ENCODE data around the gene LAMA5. TPM values are rescaled to one million over a fixed set of nuclear protein-coding genes. Genes with fewer than 3 reads are reported as not detected.

Gene LAMA5
- total RNA-seq, 1 donor from 2014 or later, result 14.1 TPM

DNA sequence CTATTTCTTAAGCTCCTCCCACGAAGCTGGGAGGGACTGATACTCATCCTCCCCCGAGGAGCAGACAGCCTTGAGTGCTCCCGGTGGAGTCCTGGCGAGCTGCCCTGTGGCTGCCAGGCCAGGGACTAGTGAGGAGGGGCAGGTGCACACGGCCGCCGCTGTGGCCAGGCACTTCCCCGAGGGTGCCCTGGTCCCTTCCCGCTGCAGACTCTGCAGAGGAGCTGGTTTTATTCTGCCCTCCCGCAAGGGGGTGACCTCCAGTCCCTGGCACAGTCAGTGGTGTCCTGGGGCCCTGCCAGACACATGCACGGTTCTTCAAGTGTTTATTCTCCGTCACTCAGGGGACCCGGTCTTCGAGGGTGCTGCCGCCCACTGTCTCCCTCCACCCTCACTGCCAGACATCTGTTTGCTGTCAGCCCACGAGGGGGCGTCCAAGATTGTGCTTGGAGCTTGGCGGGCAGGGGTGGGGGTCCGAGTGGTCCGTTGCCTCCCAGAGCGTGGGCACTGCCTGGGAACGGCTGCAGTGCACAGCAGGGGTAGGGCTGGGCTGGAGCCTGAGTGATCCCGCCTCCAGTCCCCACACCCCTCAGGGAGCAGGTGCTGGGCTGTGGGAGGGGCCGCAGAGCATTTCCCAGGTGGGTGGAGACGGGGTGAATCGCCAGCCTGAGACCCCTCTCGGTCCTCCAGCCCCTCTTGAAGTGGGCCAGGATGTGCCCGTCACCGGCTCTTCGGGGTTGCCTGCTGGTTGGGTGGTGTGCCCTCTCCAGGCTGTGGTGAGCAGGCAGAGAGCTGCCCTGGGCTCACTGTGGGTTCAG lies 43.0 kb upstream of the LAMA5 start:
- Histone ChIP-seq H3K4me3 (ENCODE audit: low read length in 3 of 3) (peak overlapping the region in 1 of 3 donors; percentile 14), H3K9me3 (ENCODE audit: control insufficient read depth in 3 of 3, low read length in 3 of 3) (no peaks in the 10 kb centered on the region), H3K4me1 (ENCODE audit: control insufficient read depth in 3 of 3, insufficient read depth in 3 of 3, low read length in 3 of 3) (peaks cover 22 to 38% (median 28%) of the 10 kb centered on the region in 3 donors), H3K27ac (ENCODE audit: low read depth, low read length) (no peak overlapping the region), H3K27me3 (ENCODE audit: control insufficient read depth in 3 of 3, insufficient read depth in 3 of 3, low read length in 3 of 3) (no peaks in the 10 kb centered on the region), H3K9ac (ENCODE audit: low read depth in 1 of 3, low read length in 3 of 3) (peak overlapping the region in 1 of 3 donors; percentile 62), H3K36me3 (ENCODE audit: control insufficient read depth in 3 of 3, insufficient read depth in 3 of 3, low read length in 3 of 3) (no peaks in the 10 kb centered on the region)

DNA sequence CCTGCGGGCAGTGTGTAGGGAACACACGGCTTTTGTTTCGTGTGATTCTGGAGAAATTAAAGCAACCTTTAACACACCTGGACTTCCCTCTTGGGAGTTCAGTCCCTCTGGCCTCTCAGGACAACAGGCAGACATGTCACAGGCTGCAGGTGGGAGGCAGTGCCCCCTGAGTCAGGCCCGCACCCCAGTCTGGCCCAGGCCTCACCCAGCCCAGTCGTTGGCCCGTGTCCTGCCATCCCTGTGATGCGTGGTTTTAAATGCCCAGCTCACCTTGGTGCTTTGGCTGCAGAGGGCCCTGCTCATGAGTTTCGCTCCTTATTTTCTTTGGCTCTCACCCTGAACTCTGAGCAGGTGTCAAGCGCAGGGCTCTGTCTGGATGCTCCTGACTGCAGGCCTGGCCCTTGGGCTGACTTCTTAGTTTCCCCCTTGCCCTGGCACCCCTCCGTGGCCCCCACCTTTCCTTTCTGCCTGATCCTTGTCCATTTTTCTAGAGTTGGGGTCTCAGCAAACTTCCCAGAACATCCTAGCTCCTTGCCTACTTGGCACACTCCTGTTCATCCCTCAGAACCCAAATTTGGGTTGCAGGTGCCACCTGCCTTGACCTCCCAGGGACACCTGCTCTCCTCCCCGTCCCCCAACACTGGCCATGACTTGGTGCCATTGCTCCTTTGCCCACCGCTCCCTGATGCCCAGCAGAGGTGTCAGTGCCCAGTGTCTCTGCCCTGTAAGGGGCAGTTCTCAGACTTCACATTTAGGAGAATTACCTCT lies 42.2 kb upstream of the LAMA5 start:
- no peaks in the 10 kb centered on the region for H3K9me3 ChIP-seq (ENCODE audit: control insufficient read depth in 3 of 3, low read length in 3 of 3)
- no peak overlapping the region for H3K4me3 ChIP-seq (ENCODE audit: low read length in 3 of 3)
- no peak overlapping the region for H3K9ac ChIP-seq (ENCODE audit: low read depth in 1 of 3, low read length in 3 of 3)
- H3K27ac ChIP-seq (ENCODE audit: low read depth, low read length), result no peak overlapping the region
- peaks cover 22 to 42% (median 28%) of the 10 kb centered on the region in 3 donors for H3K4me1 ChIP-seq (ENCODE audit: control insufficient read depth in 3 of 3, insufficient read depth in 3 of 3, low read length in 3 of 3)
- H3K36me3 ChIP-seq (ENCODE audit: control insufficient read depth in 3 of 3, insufficient read depth in 3 of 3, low read length in 3 of 3), result no peaks in the 10 kb centered on the region
- H3K27me3 ChIP-seq (ENCODE audit: control insufficient read depth in 3 of 3, insufficient read depth in 3 of 3, low read length in 3 of 3), result no peaks in the 10 kb centered on the region

DNA sequence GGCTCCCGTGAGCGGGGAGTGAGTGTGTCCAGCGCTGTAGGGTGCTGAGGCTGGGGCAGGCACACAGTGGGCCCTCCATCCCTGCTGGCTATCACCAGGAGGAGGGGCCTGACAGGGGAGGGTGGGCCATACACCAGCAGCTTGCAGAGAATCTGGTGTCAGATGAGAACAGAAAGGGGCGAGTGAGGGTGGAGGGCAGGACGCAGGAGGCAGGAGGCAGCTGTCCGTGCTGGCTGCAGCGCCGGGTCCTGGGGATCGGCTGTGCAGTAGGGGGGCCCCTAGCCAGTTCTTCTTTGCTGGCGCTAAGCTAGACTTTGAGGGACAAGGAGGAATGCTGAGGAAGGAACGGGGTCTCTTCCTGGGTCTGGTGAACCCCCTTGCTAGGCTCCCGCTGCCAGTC lies 41.5 kb upstream of the LAMA5 start:
- H3K9ac ChIP-seq (ENCODE audit: low read depth in 1 of 3, low read length in 3 of 3), result peak overlapping the region in 1 of 3 donors; percentile 4
- peaks cover 22 to 42% (median 28%) of the 10 kb centered on the region in 3 donors for H3K4me1 ChIP-seq (ENCODE audit: control insufficient read depth in 3 of 3, insufficient read depth in 3 of 3, low read length in 3 of 3)
- H3K9me3 ChIP-seq (ENCODE audit: control insufficient read depth in 3 of 3, low read length in 3 of 3), result no peaks in the 10 kb centered on the region
- H3K4me3 ChIP-seq (ENCODE audit: low read length in 3 of 3), result no peak overlapping the region
- H3K27ac ChIP-seq (ENCODE audit: low read depth, low read length), result no peak overlapping the region
- no peaks in the 10 kb centered on the region for H3K36me3 ChIP-seq (ENCODE audit: control insufficient read depth in 3 of 3, insufficient read depth in 3 of 3, low read length in 3 of 3)
- H3K27me3 ChIP-seq (ENCODE audit: control insufficient read depth in 3 of 3, insufficient read depth in 3 of 3, low read length in 3 of 3), result no peaks in the 10 kb centered on the region

DNA sequence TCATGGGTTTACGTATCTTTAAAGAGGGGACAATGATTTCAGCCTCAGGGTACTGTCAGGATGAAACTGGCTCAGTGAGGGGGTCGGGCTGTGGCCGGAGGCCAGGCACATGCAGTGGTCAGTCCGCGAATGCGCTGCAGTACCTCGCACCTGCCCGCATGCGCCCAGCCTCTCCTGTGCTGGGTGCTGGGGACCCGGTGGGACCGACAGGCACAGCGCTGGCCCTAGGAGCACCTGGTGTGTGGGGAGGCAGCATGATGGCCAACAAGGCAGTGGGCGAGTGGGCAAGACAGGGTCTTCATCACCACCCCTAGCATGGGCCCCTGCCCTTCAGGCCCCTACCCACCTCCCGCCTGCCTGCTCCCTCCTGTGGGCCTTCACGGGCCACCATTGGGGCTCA lies 40.9 kb upstream of the LAMA5 start:
- Histone ChIP-seq H3K4me3 (ENCODE audit: low read length in 3 of 3) (no peak overlapping the region), H3K9me3 (ENCODE audit: control insufficient read depth in 3 of 3, low read length in 3 of 3) (no peaks in the 10 kb centered on the region), H3K4me1 (ENCODE audit: control insufficient read depth in 3 of 3, insufficient read depth in 3 of 3, low read length in 3 of 3) (peaks cover 22 to 42% (median 28%) of the 10 kb centered on the region in 3 donors), H3K9ac (ENCODE audit: low read depth in 1 of 3, low read length in 3 of 3) (peak overlapping the region in 2 of 3 donors; percentile 4 to 70), H3K36me3 (ENCODE audit: control insufficient read depth in 3 of 3, insufficient read depth in 3 of 3, low read length in 3 of 3) (no peaks in the 10 kb centered on the region), H3K27ac (ENCODE audit: low read depth, low read length) (no peak overlapping the region), H3K27me3 (ENCODE audit: control insufficient read depth in 3 of 3, insufficient read depth in 3 of 3, low read length in 3 of 3) (no peaks in the 10 kb centered on the region)

DNA sequence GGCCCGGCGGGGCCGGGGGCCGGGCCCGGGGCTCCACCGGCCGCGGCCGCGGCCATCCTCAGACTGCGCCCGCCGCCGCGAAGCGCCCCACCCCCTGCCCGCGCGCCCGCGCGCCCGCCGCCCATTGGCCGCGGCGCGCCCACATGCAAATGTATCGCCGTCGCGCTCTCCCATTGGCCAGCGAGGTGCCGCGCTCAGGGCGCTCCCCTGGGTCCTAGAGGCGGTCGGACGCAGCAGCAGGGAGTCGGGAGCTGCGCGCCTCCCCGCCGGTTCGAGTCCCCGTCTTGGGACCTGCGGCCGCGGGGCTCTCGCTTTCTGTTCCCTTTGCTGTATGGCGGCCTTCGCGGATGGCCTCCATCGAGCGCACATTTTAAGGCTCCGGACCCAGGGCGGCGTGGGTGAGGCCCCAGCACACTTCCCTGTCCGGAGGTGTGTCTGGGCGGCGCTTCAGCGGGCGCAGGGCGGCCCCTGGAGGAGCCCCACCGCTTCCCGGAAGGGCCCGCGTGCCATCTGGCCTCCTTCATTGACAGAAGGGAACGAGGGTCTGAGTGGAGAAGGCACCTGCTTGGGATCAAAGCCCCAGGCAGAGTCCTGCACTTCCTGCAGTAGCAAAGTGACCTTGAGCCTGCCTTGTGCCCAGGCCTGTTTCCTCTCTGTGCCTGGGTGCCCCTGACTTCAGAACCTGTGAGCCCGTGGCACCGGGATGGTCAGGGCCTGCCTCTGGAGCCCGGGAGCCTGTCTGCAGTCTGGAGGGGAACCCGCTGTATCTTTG lies 40.3 kb upstream of the LAMA5 start, which contains the start of gene CABLES2:
Gene CABLES2, minus strand, starts transcription at position 65 of the 772 bp plus-strand sequence. Its CDS starts 9 bp downstream, at position 56.
- H3K27me3 ChIP-seq (ENCODE audit: control insufficient read depth in 3 of 3, insufficient read depth in 3 of 3, low read length in 3 of 3), result no peaks in the 10 kb centered on the region
- no peaks in the 10 kb centered on the region for H3K9me3 ChIP-seq (ENCODE audit: control insufficient read depth in 3 of 3, low read length in 3 of 3)
- peak within 1 kb of the TSS; percentile 67 to 84 (median 71) for H3K9ac ChIP-seq (ENCODE audit: low read depth in 1 of 3, low read length in 3 of 3)
- H3K27ac ChIP-seq (ENCODE audit: low read depth, low read length), result no peak within 1 kb of the TSS
- peaks cover 22 to 42% (median 28%) of the 10 kb centered on the region in 3 donors for H3K4me1 ChIP-seq (ENCODE audit: control insufficient read depth in 3 of 3, insufficient read depth in 3 of 3, low read length in 3 of 3)
- H3K36me3 ChIP-seq (ENCODE audit: control insufficient read depth in 3 of 3, insufficient read depth in 3 of 3, low read length in 3 of 3), result no peaks in the 10 kb centered on the region
- H3K4me3 ChIP-seq (ENCODE audit: low read length in 3 of 3), result peak within 1 kb of the TSS; percentile 71 to 75 (median 73)

DNA sequence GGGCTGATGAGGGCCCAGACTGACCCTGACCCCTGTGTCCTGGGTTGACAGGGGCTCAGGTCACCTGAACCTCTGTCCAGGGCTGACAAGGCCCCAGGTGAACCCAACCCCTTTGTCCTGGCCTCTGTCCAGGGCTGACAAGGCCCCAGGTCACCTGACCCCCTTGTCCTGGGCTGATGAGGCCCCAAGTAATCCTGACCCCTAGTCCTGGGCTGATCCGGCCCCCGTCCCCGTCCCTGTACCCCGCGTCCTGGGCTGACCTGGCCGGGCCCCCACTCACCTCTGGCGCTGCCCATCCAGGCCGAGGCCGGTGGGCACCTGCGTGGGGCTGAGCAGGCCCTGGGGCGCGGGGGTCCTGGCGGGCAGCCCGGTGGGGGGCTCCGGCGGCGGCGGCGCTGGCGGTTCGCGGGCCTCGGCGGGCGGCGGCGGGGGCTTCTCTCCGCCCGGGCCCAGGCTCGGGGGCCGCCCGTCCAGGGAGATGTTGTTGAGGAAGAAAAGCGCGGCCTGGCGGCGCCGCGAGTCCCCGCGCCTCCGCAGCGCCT lies 39.6 kb upstream of the LAMA5 start:
- Histone ChIP-seq H3K4me3 (ENCODE audit: low read length in 3 of 3) (peak overlapping the region; percentile 71 to 75 (median 73)), H3K27me3 (ENCODE audit: control insufficient read depth in 3 of 3, insufficient read depth in 3 of 3, low read length in 3 of 3) (no peaks in the 10 kb centered on the region), H3K9ac (ENCODE audit: low read depth in 1 of 3, low read length in 3 of 3) (peak overlapping the region; percentile 65 to 84 (median 71)), H3K4me1 (ENCODE audit: control insufficient read depth in 3 of 3, insufficient read depth in 3 of 3, low read length in 3 of 3) (peaks cover 22 to 42% (median 28%) of the 10 kb centered on the region in 3 donors), H3K36me3 (ENCODE audit: control insufficient read depth in 3 of 3, insufficient read depth in 3 of 3, low read length in 3 of 3) (no peaks in the 10 kb centered on the region), H3K27ac (ENCODE audit: low read depth, low read length) (no peak overlapping the region), H3K9me3 (ENCODE audit: control insufficient read depth in 3 of 3, low read length in 3 of 3) (no peaks in the 10 kb centered on the region)

DNA sequence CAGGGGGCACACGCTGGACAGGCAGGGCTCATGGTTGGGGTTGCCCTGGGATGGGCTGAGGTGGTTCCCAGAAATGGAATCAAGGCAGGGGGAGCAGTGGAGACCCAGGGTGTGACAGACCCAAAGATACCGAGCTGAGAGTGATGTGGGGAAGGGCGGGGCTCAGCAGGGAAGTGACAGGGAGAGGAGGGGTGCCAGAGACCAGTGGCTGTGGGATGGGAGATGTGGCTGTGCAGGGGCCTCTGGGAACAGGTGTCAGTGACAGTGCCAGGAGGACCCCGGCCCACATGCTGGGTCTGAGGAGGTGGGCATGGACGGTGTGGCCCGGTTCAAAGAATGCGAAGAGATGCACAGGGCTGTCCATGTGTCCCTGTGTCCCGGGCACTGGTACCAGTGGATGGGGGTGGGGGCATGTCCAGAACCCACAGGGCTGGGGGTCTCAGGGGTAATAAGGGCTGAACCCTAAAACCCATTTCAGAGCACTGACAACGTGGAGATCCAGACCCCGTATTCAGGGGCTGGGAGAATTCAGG lies 38.9 kb upstream of the LAMA5 start:
- Histone ChIP-seq H3K27ac (ENCODE audit: low read depth, low read length) (no peak overlapping the region), H3K9me3 (ENCODE audit: control insufficient read depth in 3 of 3, low read length in 3 of 3) (no peaks in the 10 kb centered on the region), H3K36me3 (ENCODE audit: control insufficient read depth in 3 of 3, insufficient read depth in 3 of 3, low read length in 3 of 3) (no peaks in the 10 kb centered on the region), H3K9ac (ENCODE audit: low read depth in 1 of 3, low read length in 3 of 3) (peak overlapping the region; percentile 65 to 84 (median 71)), H3K4me1 (ENCODE audit: control insufficient read depth in 3 of 3, insufficient read depth in 3 of 3, low read length in 3 of 3) (peaks cover 22 to 42% (median 28%) of the 10 kb centered on the region in 3 donors), H3K4me3 (ENCODE audit: low read length in 3 of 3) (peak overlapping the region; percentile 71 to 75 (median 73)), H3K27me3 (ENCODE audit: control insufficient read depth in 3 of 3, insufficient read depth in 3 of 3, low read length in 3 of 3) (no peaks in the 10 kb centered on the region)

DNA sequence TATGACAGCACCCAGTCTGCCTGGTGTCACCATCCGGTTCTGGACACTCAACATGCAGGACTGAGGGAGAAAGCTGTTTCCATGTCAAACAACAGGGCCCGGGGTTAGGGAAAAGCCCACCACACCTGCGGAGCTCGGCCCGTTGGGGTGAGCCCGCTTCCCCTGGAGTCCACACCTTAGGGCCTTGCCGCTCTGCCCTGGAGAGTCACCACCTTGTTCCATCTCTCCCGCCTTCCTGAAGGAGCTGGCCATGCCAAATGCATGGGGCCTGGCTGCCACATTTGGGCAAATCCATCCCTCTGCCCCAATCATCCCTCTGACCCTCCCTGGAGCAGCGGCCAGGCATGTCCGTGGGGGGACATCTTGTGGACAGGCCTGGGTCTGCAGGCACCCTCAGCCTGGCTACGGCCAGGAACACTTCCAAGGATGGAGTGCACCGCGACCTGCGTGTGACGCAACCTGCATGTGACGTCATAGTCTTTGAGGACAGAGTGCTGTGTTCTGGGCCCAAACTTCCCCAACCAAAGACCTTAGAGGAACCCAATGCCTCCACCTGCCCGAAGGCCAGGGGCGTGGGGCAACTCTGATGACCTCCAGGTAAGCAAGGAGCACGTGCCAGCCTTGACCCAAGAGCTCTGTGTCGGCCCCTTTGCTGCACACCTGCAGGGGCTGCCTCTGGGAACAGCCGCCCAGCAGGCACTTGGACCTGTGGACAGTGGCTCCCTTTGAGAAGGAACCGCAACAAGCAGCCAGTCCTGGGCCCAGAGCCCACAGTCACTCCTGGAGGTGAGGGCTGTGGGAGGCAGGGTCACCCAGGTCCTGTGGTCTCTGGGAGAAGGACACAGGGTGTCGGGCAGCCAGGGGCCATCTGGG lies 38.2 kb upstream of the LAMA5 start:
- Histone ChIP-seq H3K4me1 (ENCODE audit: control insufficient read depth in 3 of 3, insufficient read depth in 3 of 3, low read length in 3 of 3) (peaks cover 22 to 39% (median 28%) of the 10 kb centered on the region in 3 donors), H3K4me3 (ENCODE audit: low read length in 3 of 3) (peak overlapping the region in 1 of 3 donors; percentile 73), H3K27ac (ENCODE audit: low read depth, low read length) (no peak overlapping the region), H3K36me3 (ENCODE audit: control insufficient read depth in 3 of 3, insufficient read depth in 3 of 3, low read length in 3 of 3) (no peaks in the 10 kb centered on the region), H3K9ac (ENCODE audit: low read depth in 1 of 3, low read length in 3 of 3) (peak overlapping the region in 2 of 3 donors; percentile 38 to 84), H3K9me3 (ENCODE audit: control insufficient read depth in 3 of 3, low read length in 3 of 3) (no peaks in the 10 kb centered on the region), H3K27me3 (ENCODE audit: control insufficient read depth in 3 of 3, insufficient read depth in 3 of 3, low read length in 3 of 3) (no peaks in the 10 kb centered on the region)
